Measurements from ENCODE around the gene MRPL39. TPM values are rescaled to one million over a fixed set of nuclear protein-coding genes. Genes with fewer than 3 reads are reported as not detected.

Gene MRPL39
- total RNA-seq, 1 donor from 2014 or later: 59.4 TPM

- ATAC-seq: no peak
- intact Hi-C loops (cut with DNase I): loop anchor here (5.0 kb wide), 1 partner anchor 1024 kb away; no protein-coding TSS in a partner anchor
- no peak for DNase-seq (ENCODE audit: missing footprints)
Measured at GRCh38 chr21:25558123-25558522, 49.2 kb downstream of the MRPL39 start.

- DNase-seq (ENCODE audit: missing footprints) (no peak), ATAC-seq (no peak)
- intact Hi-C loops (cut with DNase I): loop anchor here (5.0 kb wide), 1 partner anchor 1025 kb away; no protein-coding TSS in a partner anchor
Measured at GRCh38 chr21:25557180-25557579, 50.1 kb downstream of the MRPL39 start.

GRCh38 chr21:25556091-25556490 is 51.2 kb downstream of the MRPL39 start:
- DNase-seq (ENCODE audit: missing footprints): no peak
- no peak for ATAC-seq
- intact Hi-C loops (cut with DNase I): loop anchor here (5.0 kb wide), 1 partner anchor 1026 kb away; no protein-coding TSS in a partner anchor

GRCh38 chr21:25555492-25555891 is 51.8 kb downstream of the MRPL39 start:
- ATAC-seq: no peak
- intact Hi-C loops (cut with DNase I): loop anchor here (5.0 kb wide), 1 partner anchor 1027 kb away; no protein-coding TSS in a partner anchor
- no peak for DNase-seq (ENCODE audit: missing footprints)

GRCh38 chr21:25552856-25553255 is 54.4 kb downstream of the MRPL39 start:
- intact Hi-C loops (cut with DNase I): no loop called here
- no peak for ATAC-seq
- no peak for DNase-seq (ENCODE audit: missing footprints)

GRCh38 chr21:25551569-25551968 is 55.7 kb downstream of the MRPL39 start:
- intact Hi-C loops (cut with DNase I): no loop called here
- ATAC-seq (no peak), DNase-seq (ENCODE audit: missing footprints) (no peak)

GRCh38 chr21:25550352-25551120 is 56.7 kb downstream of the MRPL39 start:
- intact Hi-C loops (cut with DNase I): no loop called here
- DNase-seq (ENCODE audit: missing footprints) (no peak), ATAC-seq (no peak)

- ATAC-seq: no peak
- intact Hi-C loops (cut with DNase I): no loop called here
Measured at GRCh38 chr21:25541042-25541441, 66.2 kb downstream of the MRPL39 start.

GRCh38 chr21:25539606-25540005 is 67.7 kb downstream of the MRPL39 start:
- DNase-seq (ENCODE audit: missing footprints) (no peak), ATAC-seq (no peak)
- intact Hi-C loops (cut with DNase I): no loop called here

More at GRCh38 chr21:25541042-25541441, 66.2 kb downstream of the MRPL39 start:
- no peak for DNase-seq (ENCODE audit: missing footprints)

- intact Hi-C loops (cut with DNase I): no loop called here
- ATAC-seq: no peak
- no peak for DNase-seq (ENCODE audit: missing footprints)
Measured at GRCh38 chr21:25537174-25537573, 70.1 kb downstream of the MRPL39 start.

GRCh38 chr21:25536752-25537151 is 70.5 kb downstream of the MRPL39 start:
- ATAC-seq (no peak), DNase-seq (ENCODE audit: missing footprints) (no peak)
- intact Hi-C loops (cut with DNase I): no loop called here

GRCh38 chr21:25535849-25536248 is 71.4 kb downstream of the MRPL39 start:
- DNase-seq (ENCODE audit: missing footprints) (no peak), ATAC-seq (no peak)
- intact Hi-C loops (cut with DNase I): no loop called here

Other genes starting within 250 kb of the MRPL39 start
- 38.2 TPM for gene JAM2, start 31.8 kb upstream of the MRPL39 start, total RNA-seq
- 969 TPM for gene ATP5PF, start 127.4 kb upstream of the MRPL39 start, total RNA-seq
- gene GABPA, start 127.5 kb upstream of the MRPL39 start, total RNA-seq: 18.3 TPM